Keratinocyte (primary cell): Measurements from ENCODE around the gene USP13.

Experiments
- EZH2 ChIP-seq: IDR thresholded peaks from one replicate; pipeline ENCODE4 v1.6.1; 2012; ENCODE audit warnings: inconsistent platforms, mild to moderate bottlenecking, low read length, moderate library complexity
- TF ChIP-seq, protein P1 (sequence below), 3 experiments: IDR thresholded peaks in 1 of 3; conservative IDR thresholded peaks in 1 of 3; optimal IDR thresholded peaks in 1 of 3; 2 replicates in 2 of 3; 3 replicates in 1 of 3; pipeline versions ENCODE3 to v1.5.1; 2011; ENCODE audit warnings: low read length in 3 of 3, mild to moderate bottlenecking in 3 of 3, moderate library complexity in 2 of 3, control low read depth in 1 of 3, inconsistent platforms in 1 of 3; ENCODE audit not compliant: insufficient read depth in 2 of 3; ENCODE audit errors: extremely low read depth in 1 of 3

DNA sequence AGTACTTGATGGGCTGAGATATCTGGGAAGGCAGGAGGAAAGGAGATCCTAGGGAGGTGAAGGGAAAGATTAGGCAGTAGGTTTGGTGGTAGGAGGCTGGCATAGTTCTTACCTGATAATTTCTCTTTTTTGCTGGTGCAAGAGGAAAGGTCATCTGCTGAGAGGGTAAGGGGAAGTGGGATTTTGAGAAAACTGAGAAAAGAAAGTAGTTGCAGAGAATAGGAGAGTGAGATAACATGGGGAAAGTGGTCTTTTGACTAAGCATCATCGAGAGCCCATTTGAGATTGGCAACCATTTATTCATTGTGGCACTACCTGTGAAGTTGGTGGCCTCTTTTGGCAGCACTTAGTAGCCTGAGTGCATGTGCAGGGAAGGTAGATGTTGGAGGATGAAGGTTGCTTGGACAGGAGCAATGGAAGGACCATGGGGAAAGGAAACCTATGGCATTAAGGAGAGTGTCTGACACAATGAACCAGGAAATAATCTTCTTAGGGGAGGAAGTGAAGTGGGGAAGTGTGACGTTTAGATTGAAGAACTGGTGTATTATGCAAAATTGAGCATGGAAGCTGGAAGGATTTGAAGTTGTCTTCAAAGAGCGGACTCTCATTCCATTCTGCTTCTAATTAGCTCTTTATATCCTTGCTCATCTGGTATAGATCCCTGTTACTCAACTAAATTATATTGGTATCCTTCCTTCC is 21.9 kb upstream of the USP13 start:
- TF ChIP-seq, protein P1, sequence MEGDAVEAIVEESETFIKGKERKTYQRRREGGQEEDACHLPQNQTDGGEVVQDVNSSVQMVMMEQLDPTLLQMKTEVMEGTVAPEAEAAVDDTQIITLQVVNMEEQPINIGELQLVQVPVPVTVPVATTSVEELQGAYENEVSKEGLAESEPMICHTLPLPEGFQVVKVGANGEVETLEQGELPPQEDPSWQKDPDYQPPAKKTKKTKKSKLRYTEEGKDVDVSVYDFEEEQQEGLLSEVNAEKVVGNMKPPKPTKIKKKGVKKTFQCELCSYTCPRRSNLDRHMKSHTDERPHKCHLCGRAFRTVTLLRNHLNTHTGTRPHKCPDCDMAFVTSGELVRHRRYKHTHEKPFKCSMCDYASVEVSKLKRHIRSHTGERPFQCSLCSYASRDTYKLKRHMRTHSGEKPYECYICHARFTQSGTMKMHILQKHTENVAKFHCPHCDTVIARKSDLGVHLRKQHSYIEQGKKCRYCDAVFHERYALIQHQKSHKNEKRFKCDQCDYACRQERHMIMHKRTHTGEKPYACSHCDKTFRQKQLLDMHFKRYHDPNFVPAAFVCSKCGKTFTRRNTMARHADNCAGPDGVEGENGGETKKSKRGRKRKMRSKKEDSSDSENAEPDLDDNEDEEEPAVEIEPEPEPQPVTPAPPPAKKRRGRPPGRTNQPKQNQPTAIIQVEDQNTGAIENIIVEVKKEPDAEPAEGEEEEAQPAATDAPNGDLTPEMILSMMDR (optimal IDR thresholded peaks at IDR 0.05 in 1 of 3, IDR thresholded peaks at IDR 0.05 in 1 of 3, conservative IDR thresholded peaks at IDR 0.05 in 1 of 3; ENCODE audit: extremely low read depth in 1 of 3, insufficient read depth in 2 of 3, low read length in 3 of 3), result no peak
- TF ChIP-seq EZH2, result no peak
